ENCODE data around the gene TCOF1. TPM values are rescaled to one million over a fixed set of nuclear protein-coding genes. Genes with fewer than 3 reads are reported as not detected.
A peak's percentile ranks its signal among the peaks of the same experiment; 100 is the strongest.

TCOF1 gene
- total RNA-seq, 2 experiments from 2014 or later, result 61.3 to 108 TPM

- no peaks in the 10 kb centered on the region for H3K9me2 ChIP-seq (ENCODE audit: insufficient read depth, low read length)
- H2AFZ ChIP-seq (ENCODE audit: low read length), result no peak overlapping the region
- no TSS peak for BruUV-seq (replicated peaks)
- peak overlapping the region; percentile 99 for H3K4me3 ChIP-seq (ENCODE audit: low read depth, low read length, poor library complexity, severe bottlenecking)
- ChIA-PET POLR2A (interaction anchor here (0.5 to 5.1 kb wide), 17 partner anchors 11 to 740 kb away, joined by 3 to 38 read pairs (median 6); partner anchors contain the start of genes RPS14 and TCOF1), CTCF (ENCODE audit: unreplicated experiment) (interaction anchor here (0.6 to 2.0 kb wide), 5 partner anchors 10 to 47 kb away, joined by 3 to 7 read pairs (median 5); no protein-coding TSS in a partner anchor)
- no peak for TF ChIP-seq CTCF (conservative IDR thresholded peaks at IDR 0.05; ENCODE audit: low read length)
- TF ChIP-seq EZH2phosphoT487 (IDR thresholded peaks at IDR 0.05; ENCODE audit: borderline replicate concordance, low read depth, low read length), result no peak
- intact Hi-C loops (cut with micrococcal nuclease; ENCODE audit: unreplicated experiment), result loop anchor here (1.0 to 5.0 kb wide), 2 partner anchors 26 to 742 kb away; no protein-coding TSS in a partner anchor
- H3K4me1 ChIP-seq (ENCODE audit: insufficient read depth, low read length, poor library complexity, severe bottlenecking), result peaks cover 70% of the 10 kb centered on the region
- H3K79me2 ChIP-seq (ENCODE audit: insufficient read depth, low read depth, low read length), result peaks cover 63% of the 10 kb centered on the region
- H3K36me3 ChIP-seq (ENCODE audit: insufficient read depth, low read length), result peaks cover 68% of the 10 kb centered on the region
- no peaks in the 10 kb centered on the region for H3K9me3 ChIP-seq (ENCODE audit: low read length)
- peaks cover 29% of the 10 kb centered on the region for H4K20me1 ChIP-seq (ENCODE audit: insufficient read depth, low read length)
- H3K4me2 ChIP-seq (ENCODE audit: low read length), result peak overlapping the region; percentile 94
- H3K27ac ChIP-seq (ENCODE audit: low read depth, low read length, poor library complexity, severe bottlenecking), result peak overlapping the region; percentile 97
- DNase-seq (ENCODE audit: low spot score), result peak; percentile 96
Measured at GRCh38 chr5:150410524-150411244, 53.2 kb downstream of the TCOF1 start.

- H3K4me1 ChIP-seq (ENCODE audit: insufficient read depth, low read length, poor library complexity, severe bottlenecking), result peaks cover 69% of the 10 kb centered on the region
Measured at GRCh38 chr5:150411245-150411979, 53.9 kb downstream of the TCOF1 start.

More at GRCh38 chr5:150411245-150411979, 53.9 kb downstream of the TCOF1 start:
- BruUV-seq (replicated peaks), result no TSS peak
- POLR2A ChIA-PET, result interaction anchor here (0.5 to 5.1 kb wide), 14 partner anchors 10 to 739 kb away, joined by 3 to 38 read pairs (median 6); partner anchors contain the start of genes RPS14 and TCOF1
- Histone ChIP-seq H3K4me3 (ENCODE audit: low read depth, low read length, poor library complexity, severe bottlenecking) (peak overlapping the region; percentile 99), H2AFZ (ENCODE audit: low read length) (no peak overlapping the region), H4K20me1 (ENCODE audit: insufficient read depth, low read length) (peaks cover 25% of the 10 kb centered on the region), H3K79me2 (ENCODE audit: insufficient read depth, low read depth, low read length) (peaks cover 62% of the 10 kb centered on the region), H3K4me2 (ENCODE audit: low read length) (peak overlapping the region; percentile 94), H3K9me3 (ENCODE audit: low read length) (no peaks in the 10 kb centered on the region), H3K27ac (ENCODE audit: low read depth, low read length, poor library complexity, severe bottlenecking) (peak overlapping the region; percentile 97), H3K9me2 (ENCODE audit: insufficient read depth, low read length) (no peaks in the 10 kb centered on the region), H3K36me3 (ENCODE audit: insufficient read depth, low read length) (peaks cover 61% of the 10 kb centered on the region)
- intact Hi-C loops (cut with micrococcal nuclease; ENCODE audit: unreplicated experiment), result loop anchor here (5.0 kb wide), 1 partner anchor 741 kb away; no protein-coding TSS in a partner anchor
- no peak for TF ChIP-seq EZH2phosphoT487 (IDR thresholded peaks at IDR 0.05; ENCODE audit: borderline replicate concordance, low read depth, low read length)
- TF ChIP-seq CTCF (conservative IDR thresholded peaks at IDR 0.05; ENCODE audit: low read length), result no peak
- CTCF ChIA-PET (ENCODE audit: unreplicated experiment), result interaction anchor here (1.0 to 2.0 kb wide), 3 partner anchors 12 to 46 kb away, joined by 5 to 7 read pairs (median 5); no protein-coding TSS in a partner anchor
- peak; percentile 91 for DNase-seq (ENCODE audit: low spot score)
